Neural progenitor cell (in vitro differentiated cells): Measurements from ENCODE around the gene NPFF. TPM values are rescaled to one million over a fixed set of nuclear protein-coding genes. Genes with fewer than 3 reads are reported as not detected.
A peak's percentile ranks its signal among the peaks of the same experiment; 100 is the strongest.

Experiments used
- DNase-seq: peaks from one replicate; pipeline ENCODE4 v3.0.0-alpha.2; 2016; ENCODE audit warnings: low spot score
- H2AFZ ChIP-seq: fragments of 200-600 bp; sonication (generic); replicated peaks from 2 replicates; pipeline ENCODE4 v1.6.1; 2016; ENCODE audit warnings: antibody characterized with exemption
- H3F3A ChIP-seq: fragments of 200-600 bp; sonication (generic); 2 replicates; pipeline ENCODE4 v1.6.1; 2016; ENCODE audit warnings: antibody characterized with exemption, low read depth
- H3K27ac ChIP-seq: fragments of 200-600 bp; sonication (generic); 2 replicates; pipeline ENCODE4 v1.5.1; 2016; ENCODE audit warnings: mild to moderate bottlenecking
- H3K27me3 ChIP-seq: fragments of 200-600 bp; sonication (generic); 2 replicates; pipeline ENCODE4 v1.6.1; 2016; ENCODE audit warnings: mild to moderate bottlenecking, moderate library complexity
- H3K36me3 ChIP-seq: fragments of 200-600 bp; sonication (generic); 2 replicates; pipeline ENCODE4 v1.5.1; 2016
- H3K4me1 ChIP-seq: fragments of 200-600 bp; sonication (generic); 2 replicates; pipeline ENCODE4 v1.6.1; 2016; ENCODE audit warnings: mixed run types
- H3K4me2 ChIP-seq: fragments of 200-600 bp; sonication (generic); 2 replicates; pipeline ENCODE4 v1.6.1; 2016
- H3K4me3 ChIP-seq: fragments of 200-600 bp; sonication (generic); 2 replicates; pipeline ENCODE4 v1.5.1; 2016
- H3K79me2 ChIP-seq: fragments of 200-600 bp; sonication (generic); 2 replicates; pipeline ENCODE4 v1.6.1; 2016; ENCODE audit warnings: low read depth
- H3K9ac ChIP-seq: fragments of 200-600 bp; sonication (generic); 2 replicates; pipeline ENCODE4 v1.6.1; 2016
- H3K9me3 ChIP-seq: fragments of 200-600 bp; sonication (generic); 2 replicates; pipeline ENCODE4 v1.5.1; 2016; ENCODE audit warnings: low read depth
- H4K20me1 ChIP-seq: fragments of 200-600 bp; sonication (generic); 2 replicates; pipeline ENCODE4 v1.6.1; 2016; ENCODE audit warnings: low read depth
- H3K27ac Mint-ChIP-seq: 3 replicates; pipeline ENCODE4 v1.8.0; 2021; ENCODE audit warnings: mixed read lengths
- H3K27me3 Mint-ChIP-seq: 2 replicates; pipeline ENCODE4 v1.8.0; 2022; ENCODE audit warnings: low read depth, mild to moderate bottlenecking, inconsistent platforms, moderate library complexity, mixed read lengths; ENCODE audit not compliant: insufficient read depth
- H3K36me3 Mint-ChIP-seq: 3 replicates; pipeline ENCODE4 v1.8.0; 2021; ENCODE audit warnings: mixed read lengths
- H3K4me1 Mint-ChIP-seq: 3 replicates; pipeline ENCODE4 v1.8.0; 2021; ENCODE audit warnings: mixed read lengths
- H3K4me3 Mint-ChIP-seq: 3 replicates; pipeline ENCODE4 v1.8.0; 2021; ENCODE audit warnings: mild to moderate bottlenecking, moderate library complexity, mixed read lengths
- H3K9me3 Mint-ChIP-seq: 3 replicates; pipeline ENCODE4 v1.8.0; 2020; ENCODE audit warnings: mixed read lengths
- EZH2 ChIP-seq: fragments of 200-600 bp; sonication (generic); IDR thresholded peaks from 2 replicates; pipeline ENCODE4 v1.6.1; 2017; ENCODE audit warnings: antibody characterized with exemption, mild to moderate bottlenecking, moderate library complexity
- EZH2phosphoT487 ChIP-seq: fragments of 200-600 bp; sonication (generic); IDR thresholded peaks from 2 replicates; pipeline ENCODE4 v1.6.1; 2017; ENCODE audit warnings: antibody characterized with exemption
- total RNA-seq: library from RNA; depleted of rRNA; stranded (reverse); fragments of >200 nt; gene quantifications from 2 replicates; pipeline ENCODE4 v1.2.3, GENCODE V29; 2015; ENCODE audit warnings: low replicate concordance
- TF ChIP-seq, protein P1 (sequence below): fragments of 200-600 bp; sonication (generic); IDR thresholded peaks from 2 replicates; pipeline ENCODE4 v1.5.1; 2017; ENCODE audit warnings: antibody characterized with exemption, mild to moderate bottlenecking

Gene NPFF
- total RNA-seq, 1 donor from 2014 or later = not detected

- Histone ChIP-seq H2AFZ (no peak overlapping the region), H3F3A (peaks cover 96% of the 10 kb centered on the region), H3K27ac (peak overlapping the region; percentile 80), H3K4me1 (peaks cover 53% of the 10 kb centered on the region), H4K20me1 (peaks cover 100% of the 10 kb centered on the region), H3K27me3 (no peaks in the 10 kb centered on the region), H3K79me2 (peaks cover 100% of the 10 kb centered on the region), H3K4me3 (no peak overlapping the region), H3K9me3 (no peaks in the 10 kb centered on the region), H3K36me3 (peaks cover 48% of the 10 kb centered on the region), H3K9ac (no peak overlapping the region), H3K4me2 (peak overlapping the region; percentile 52)
- peaks cover 43% of the 10 kb centered on the region for H3K4me1 Mint-ChIP-seq
- no peak overlapping the region for H3K27ac Mint-ChIP-seq
- TF ChIP-seq, protein P1, sequence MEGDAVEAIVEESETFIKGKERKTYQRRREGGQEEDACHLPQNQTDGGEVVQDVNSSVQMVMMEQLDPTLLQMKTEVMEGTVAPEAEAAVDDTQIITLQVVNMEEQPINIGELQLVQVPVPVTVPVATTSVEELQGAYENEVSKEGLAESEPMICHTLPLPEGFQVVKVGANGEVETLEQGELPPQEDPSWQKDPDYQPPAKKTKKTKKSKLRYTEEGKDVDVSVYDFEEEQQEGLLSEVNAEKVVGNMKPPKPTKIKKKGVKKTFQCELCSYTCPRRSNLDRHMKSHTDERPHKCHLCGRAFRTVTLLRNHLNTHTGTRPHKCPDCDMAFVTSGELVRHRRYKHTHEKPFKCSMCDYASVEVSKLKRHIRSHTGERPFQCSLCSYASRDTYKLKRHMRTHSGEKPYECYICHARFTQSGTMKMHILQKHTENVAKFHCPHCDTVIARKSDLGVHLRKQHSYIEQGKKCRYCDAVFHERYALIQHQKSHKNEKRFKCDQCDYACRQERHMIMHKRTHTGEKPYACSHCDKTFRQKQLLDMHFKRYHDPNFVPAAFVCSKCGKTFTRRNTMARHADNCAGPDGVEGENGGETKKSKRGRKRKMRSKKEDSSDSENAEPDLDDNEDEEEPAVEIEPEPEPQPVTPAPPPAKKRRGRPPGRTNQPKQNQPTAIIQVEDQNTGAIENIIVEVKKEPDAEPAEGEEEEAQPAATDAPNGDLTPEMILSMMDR = no peak
- TF ChIP-seq EZH2 = no peak
- no peak for TF ChIP-seq EZH2phosphoT487
- H3K36me3 Mint-ChIP-seq = peaks cover 59% of the 10 kb centered on the region
- H3K4me3 Mint-ChIP-seq = no peak overlapping the region
- DNase-seq = no peak
- no peaks in the 10 kb centered on the region for H3K9me3 Mint-ChIP-seq
- peaks cover 2% of the 10 kb centered on the region for H3K27me3 Mint-ChIP-seq
Measured at GRCh38 chr12:53472056-53472582, 35.2 kb downstream of the NPFF start.

GRCh38 chr12:53468282-53468681 lies 39.0 kb downstream of the NPFF start:
- peaks cover 100% of the 10 kb centered on the region for H4K20me1 ChIP-seq
- H3K4me3 ChIP-seq = no peak overlapping the region
- Mint-ChIP-seq H3K27ac (no peak overlapping the region), H3K36me3 (peaks cover 48% of the 10 kb centered on the region), H3K27me3 (peaks cover 5% of the 10 kb centered on the region), H3K4me1 (peaks cover 32% of the 10 kb centered on the region), H3K9me3 (no peaks in the 10 kb centered on the region), H3K4me3 (no peak overlapping the region)
- H3K36me3 ChIP-seq = peaks cover 47% of the 10 kb centered on the region
- peaks cover 93% of the 10 kb centered on the region for H3F3A ChIP-seq
- H3K27ac ChIP-seq = no peak overlapping the region
- H3K79me2 ChIP-seq = peaks cover 100% of the 10 kb centered on the region
- no peaks in the 10 kb centered on the region for H3K27me3 ChIP-seq
- TF ChIP-seq, protein P1 = no peak
- no peak for TF ChIP-seq EZH2phosphoT487
- TF ChIP-seq EZH2 = no peak
- DNase-seq = no peak
- H3K4me1 ChIP-seq = peaks cover 33% of the 10 kb centered on the region
- H3K4me2 ChIP-seq = no peak overlapping the region
- H2AFZ ChIP-seq = no peak overlapping the region
- H3K9ac ChIP-seq = no peak overlapping the region
- H3K9me3 ChIP-seq = no peaks in the 10 kb centered on the region

- H3F3A ChIP-seq = peaks cover 93% of the 10 kb centered on the region
- no peak overlapping the region for H3K9ac ChIP-seq
- no peaks in the 10 kb centered on the region for H3K9me3 ChIP-seq
- peaks cover 35% of the 10 kb centered on the region for H3K4me1 Mint-ChIP-seq
- H3K36me3 Mint-ChIP-seq = peaks cover 52% of the 10 kb centered on the region
- H3K4me1 ChIP-seq = peaks cover 33% of the 10 kb centered on the region
- peaks cover 51% of the 10 kb centered on the region for H3K36me3 ChIP-seq
- no peak overlapping the region for H3K27ac ChIP-seq
- H3K9me3 Mint-ChIP-seq = no peaks in the 10 kb centered on the region
- no peak overlapping the region for H3K4me2 ChIP-seq
- no peak for DNase-seq
- no peak overlapping the region for H2AFZ ChIP-seq
- no peak overlapping the region for H3K4me3 ChIP-seq
- peaks cover 100% of the 10 kb centered on the region for H4K20me1 ChIP-seq
- H3K79me2 ChIP-seq = peaks cover 100% of the 10 kb centered on the region
- no peak overlapping the region for H3K27ac Mint-ChIP-seq
- peaks cover 5% of the 10 kb centered on the region for H3K27me3 Mint-ChIP-seq
- TF ChIP-seq EZH2 (no peak), EZH2phosphoT487 (no peak)
- TF ChIP-seq, protein P1 = no peak
- H3K4me3 Mint-ChIP-seq = no peak overlapping the region
- H3K27me3 ChIP-seq = no peaks in the 10 kb centered on the region
Measured at GRCh38 chr12:53467880-53468279, 39.4 kb downstream of the NPFF start.
